IMR-90 (cell line): ENCODE measurements around the gene BANP.

Experiments
- BHLHE40 ChIP-seq: fragments of 150-350 bp; IDR thresholded peaks from 2 replicates; pipeline ENCODE4 v1.6.1; 2016; ENCODE audit warnings: mild to moderate bottlenecking, low read depth, low read length
- CEBPB ChIP-seq: IDR thresholded peaks from 2 replicates; pipeline ENCODE4 v1.6.1; 2012; ENCODE audit warnings: low read depth, low read length, improper control_type of control experiment
- CHD1 ChIP-seq: IDR thresholded peaks from 2 replicates; pipeline ENCODE4 v1.6.1; 2012; ENCODE audit warnings: low read depth, low read length, improper control_type of control experiment
- FOS ChIP-seq: fragments of 150-350 bp; IDR thresholded peaks from 2 replicates; pipeline ENCODE4 v1.6.1; 2016; ENCODE audit warnings: low read depth, low read length
- MAFK ChIP-seq: IDR thresholded peaks from 2 replicates; pipeline ENCODE4 v1.6.1; 2012; ENCODE audit warnings: low read depth, low read length, improper control_type of control experiment
- MAZ ChIP-seq: IDR thresholded peaks from 2 replicates; pipeline ENCODE4 v1.6.1; 2012; ENCODE audit warnings: low read depth, mild to moderate bottlenecking, low read length, improper control_type of control experiment, moderate library complexity, borderline replicate concordance
- MXI1 ChIP-seq: IDR thresholded peaks from 2 replicates; pipeline ENCODE4 v1.6.1; 2012; ENCODE audit warnings: low read depth, mild to moderate bottlenecking, low read length, moderate library complexity, borderline replicate concordance
- NFE2L2 ChIP-seq: fragments of 150-350 bp; IDR thresholded peaks from 2 replicates; pipeline ENCODE4 v1.6.1; 2016; ENCODE audit warnings: low read depth, mild to moderate bottlenecking, low read length
- POLR2A ChIP-seq: IDR thresholded peaks from 2 replicates; pipeline ENCODE4 v1.6.1; 2012; ENCODE audit warnings: mild to moderate bottlenecking, low read depth, low read length
- RAD21 ChIP-seq: IDR thresholded peaks from 2 replicates; pipeline ENCODE4 v1.6.1; 2012; ENCODE audit warnings: low read length, improper control_type of control experiment
- RFX5 ChIP-seq: IDR thresholded peaks from 2 replicates; pipeline ENCODE4 v1.8.0; 2012; ENCODE audit warnings: low read depth, mild to moderate bottlenecking, low read length, moderate library complexity
- TF ChIP-seq, protein P1 (sequence below): conservative IDR thresholded peaks from 2 replicates; pipeline ENCODE4 v1.5.1; 2012; ENCODE audit warnings: mild to moderate bottlenecking, low read depth, low read length, improper control_type of control experiment
- TF ChIP-seq, protein P2 (sequence below): fragments of 150-350 bp; IDR thresholded peaks from 2 replicates; pipeline ENCODE4 v1.6.1; 2016; ENCODE audit warnings: low read depth, mild to moderate bottlenecking, low read length, moderate library complexity, borderline replicate concordance

DNA sequence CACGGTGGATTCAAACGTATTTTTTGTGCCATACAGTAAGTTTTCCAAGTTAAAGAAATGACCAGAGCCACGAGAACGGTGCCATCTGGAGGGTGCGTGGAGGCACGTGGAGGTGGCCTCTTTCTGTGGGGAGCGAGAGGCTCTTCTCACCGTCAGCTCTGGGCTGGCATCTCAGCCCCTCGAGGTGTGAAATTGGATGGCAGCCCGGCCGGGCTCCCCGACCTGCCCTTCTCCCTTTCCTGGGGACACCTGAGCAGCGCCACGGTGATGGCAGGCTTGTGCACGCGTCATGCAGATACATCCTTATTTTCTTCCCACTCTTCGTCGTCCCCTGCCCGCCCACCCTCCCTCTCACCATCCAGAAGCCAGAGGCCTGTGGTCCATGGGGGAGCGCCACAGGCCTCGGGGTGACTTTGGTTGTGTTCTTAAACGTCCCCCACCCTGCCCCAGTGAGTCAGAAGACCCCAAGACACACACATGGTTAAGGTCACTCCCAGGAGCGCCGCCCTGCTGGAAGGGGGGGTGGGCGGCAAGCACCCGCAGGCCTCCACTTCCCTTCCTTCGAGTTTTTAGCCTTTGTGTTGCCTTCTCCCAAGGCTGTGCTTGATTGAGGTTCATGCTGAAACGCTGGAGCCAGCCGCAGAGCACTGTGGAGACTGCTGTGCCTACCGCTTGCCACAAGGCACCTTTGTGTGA, 109.4 kb downstream of the BANP start:
- TF ChIP-seq, protein P1, sequence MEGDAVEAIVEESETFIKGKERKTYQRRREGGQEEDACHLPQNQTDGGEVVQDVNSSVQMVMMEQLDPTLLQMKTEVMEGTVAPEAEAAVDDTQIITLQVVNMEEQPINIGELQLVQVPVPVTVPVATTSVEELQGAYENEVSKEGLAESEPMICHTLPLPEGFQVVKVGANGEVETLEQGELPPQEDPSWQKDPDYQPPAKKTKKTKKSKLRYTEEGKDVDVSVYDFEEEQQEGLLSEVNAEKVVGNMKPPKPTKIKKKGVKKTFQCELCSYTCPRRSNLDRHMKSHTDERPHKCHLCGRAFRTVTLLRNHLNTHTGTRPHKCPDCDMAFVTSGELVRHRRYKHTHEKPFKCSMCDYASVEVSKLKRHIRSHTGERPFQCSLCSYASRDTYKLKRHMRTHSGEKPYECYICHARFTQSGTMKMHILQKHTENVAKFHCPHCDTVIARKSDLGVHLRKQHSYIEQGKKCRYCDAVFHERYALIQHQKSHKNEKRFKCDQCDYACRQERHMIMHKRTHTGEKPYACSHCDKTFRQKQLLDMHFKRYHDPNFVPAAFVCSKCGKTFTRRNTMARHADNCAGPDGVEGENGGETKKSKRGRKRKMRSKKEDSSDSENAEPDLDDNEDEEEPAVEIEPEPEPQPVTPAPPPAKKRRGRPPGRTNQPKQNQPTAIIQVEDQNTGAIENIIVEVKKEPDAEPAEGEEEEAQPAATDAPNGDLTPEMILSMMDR = no peak
- no peak for TF ChIP-seq CEBPB
- no peak for TF ChIP-seq POLR2A
- no peak for TF ChIP-seq RAD21
- no peak for TF ChIP-seq BHLHE40
- TF ChIP-seq MAFK = no peak
- TF ChIP-seq MAZ = no peak
- no peak for TF ChIP-seq MXI1
- no peak for TF ChIP-seq FOS
- no peak for TF ChIP-seq RFX5
- TF ChIP-seq NFE2L2 = no peak
- TF ChIP-seq, protein P2, sequence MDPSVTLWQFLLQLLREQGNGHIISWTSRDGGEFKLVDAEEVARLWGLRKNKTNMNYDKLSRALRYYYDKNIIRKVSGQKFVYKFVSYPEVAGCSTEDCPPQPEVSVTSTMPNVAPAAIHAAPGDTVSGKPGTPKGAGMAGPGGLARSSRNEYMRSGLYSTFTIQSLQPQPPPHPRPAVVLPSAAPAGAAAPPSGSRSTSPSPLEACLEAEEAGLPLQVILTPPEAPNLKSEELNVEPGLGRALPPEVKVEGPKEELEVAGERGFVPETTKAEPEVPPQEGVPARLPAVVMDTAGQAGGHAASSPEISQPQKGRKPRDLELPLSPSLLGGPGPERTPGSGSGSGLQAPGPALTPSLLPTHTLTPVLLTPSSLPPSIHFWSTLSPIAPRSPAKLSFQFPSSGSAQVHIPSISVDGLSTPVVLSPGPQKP = no peak
- TF ChIP-seq CHD1 = no peak
